Stimulated activated CD4-positive, alpha-beta T cell treated with anti-CD3 and anti-CD28 coated beads, Interleukin-15, amount 100 ng/mL, for 1 hour (primary cell): ENCODE data around the gene XPC.

Experiments used
- DNase-seq, 2 donors: peaks; one replicate each; pipeline ENCODE4 v3.0.0-alpha.2; 2020; ENCODE audit warnings: low read depth in 1 of 2, low spot score in 1 of 2

The XPC gene

DNA sequence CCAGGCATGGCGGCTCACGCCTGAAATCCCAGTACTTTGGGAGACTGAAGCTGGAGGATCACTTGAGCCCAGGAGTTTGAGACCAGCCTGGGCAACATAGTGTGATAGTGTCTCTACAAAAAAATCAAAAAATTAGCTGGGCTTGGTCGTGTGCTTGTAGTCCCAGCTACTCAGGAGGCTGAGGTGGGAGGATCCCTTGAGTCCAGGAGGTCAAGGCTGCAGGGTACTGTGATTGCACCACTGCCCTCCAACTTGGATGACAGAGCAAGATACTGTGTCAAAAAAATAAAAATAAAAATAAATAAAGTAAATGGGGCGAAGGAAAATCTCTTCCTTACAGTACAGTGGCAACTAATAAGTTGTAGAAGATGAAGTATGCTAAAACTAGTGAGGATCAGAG lies 29.8 kb upstream of the XPC start:
- no peak for DNase-seq

GRCh38 chr3:14206548-14207177 lies 28.3 kb upstream of the XPC start:
- DNase-seq = no peak

GRCh38 chr3:14204515-14205284 lies 26.3 kb upstream of the XPC start:
- DNase-seq = no peak

DNA sequence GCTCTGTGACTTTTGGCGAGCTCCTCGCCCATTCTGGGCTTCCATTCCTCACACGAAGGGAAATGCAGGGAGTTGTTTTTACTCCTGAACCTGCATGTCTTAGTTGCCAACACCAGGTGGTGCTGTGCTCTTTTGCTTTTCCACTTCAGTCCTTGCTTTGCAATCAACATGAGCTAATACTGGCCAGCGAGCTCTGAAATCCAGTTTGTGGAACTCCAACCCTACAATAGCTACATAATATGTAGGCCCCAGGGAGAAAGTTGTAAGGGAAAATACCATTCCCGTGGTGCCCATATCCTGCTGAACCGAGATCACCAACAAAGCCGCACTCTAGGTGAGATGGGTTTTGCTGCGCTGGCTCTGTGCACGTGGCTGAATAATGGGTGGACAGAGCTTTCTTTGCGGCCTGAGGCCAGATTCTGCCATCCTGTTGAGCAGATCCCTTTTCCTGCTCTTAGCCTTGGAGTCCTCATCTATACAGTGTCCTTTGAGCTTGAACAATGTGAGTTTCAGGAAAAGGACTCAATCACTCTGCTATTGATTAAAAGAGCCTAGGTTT lies 25.2 kb upstream of the XPC start:
- no peak for DNase-seq

DNA sequence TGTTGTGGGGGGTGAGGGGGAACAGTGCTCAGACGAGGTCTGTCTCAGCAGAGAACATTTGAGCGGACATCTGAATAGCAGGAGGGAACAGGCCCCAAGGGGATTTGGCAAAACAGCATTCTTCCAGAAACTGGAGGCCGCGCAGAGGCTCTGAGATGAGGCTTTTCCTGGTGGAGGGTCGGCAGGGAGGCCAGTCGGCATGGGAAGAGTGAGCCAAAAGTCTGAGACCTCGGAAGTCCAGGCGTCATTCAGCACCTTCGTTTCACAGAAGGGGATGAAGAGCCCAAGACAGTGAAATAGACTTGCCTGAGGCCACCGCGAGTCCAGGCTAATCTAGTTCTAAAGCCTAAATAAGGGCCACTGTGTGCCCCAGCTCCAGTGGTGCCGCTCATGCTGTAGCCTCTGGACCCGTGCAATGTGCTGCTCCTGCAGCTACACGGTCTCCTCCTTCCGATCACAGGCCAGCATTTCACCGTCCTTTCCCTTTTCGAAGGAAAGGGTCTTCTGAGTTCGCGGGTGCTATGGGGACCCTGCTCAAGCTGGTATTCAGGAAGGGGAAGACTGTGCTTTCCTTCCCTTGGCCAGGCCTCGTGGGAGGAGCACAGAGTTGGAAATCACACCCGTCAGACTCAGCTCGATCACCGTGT lies 24.6 kb upstream of the XPC start:
- no peak for DNase-seq

DNA sequence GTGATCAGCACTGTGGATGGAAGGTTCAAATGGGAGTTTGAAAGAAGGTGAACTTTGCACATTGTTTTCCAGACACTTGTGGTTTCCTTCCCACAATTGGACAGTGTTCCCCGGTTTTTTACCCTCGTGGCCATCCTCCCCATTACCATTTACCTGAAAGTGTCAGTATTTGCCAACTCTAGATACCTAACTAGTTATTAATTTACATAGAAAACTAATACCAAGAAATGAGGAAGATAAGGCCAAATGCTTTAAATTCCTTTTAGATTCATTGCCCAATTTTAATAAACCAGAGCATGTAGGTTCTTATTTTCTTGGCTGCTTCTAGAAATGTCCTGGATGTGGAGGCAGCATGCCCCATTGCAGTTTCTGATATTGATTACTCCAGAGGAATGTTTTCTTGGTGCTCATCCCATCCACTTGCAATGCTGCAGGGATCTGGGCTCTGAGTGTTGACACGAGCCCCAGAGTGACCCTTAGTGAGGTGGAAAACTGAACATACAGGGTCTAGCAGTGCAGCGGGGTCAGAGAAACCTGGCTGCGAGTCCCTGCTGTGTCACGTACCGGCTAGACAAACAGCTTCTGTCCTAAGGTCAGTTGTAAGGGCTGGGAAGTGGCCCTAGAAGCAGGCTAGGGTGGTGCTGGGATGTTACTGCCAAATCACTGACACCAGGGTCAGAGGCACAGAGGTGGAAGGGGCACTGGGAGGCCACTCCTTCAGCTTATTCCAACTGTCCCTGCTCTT lies 23.7 kb upstream of the XPC start:
- DNase-seq = no peak

DNA sequence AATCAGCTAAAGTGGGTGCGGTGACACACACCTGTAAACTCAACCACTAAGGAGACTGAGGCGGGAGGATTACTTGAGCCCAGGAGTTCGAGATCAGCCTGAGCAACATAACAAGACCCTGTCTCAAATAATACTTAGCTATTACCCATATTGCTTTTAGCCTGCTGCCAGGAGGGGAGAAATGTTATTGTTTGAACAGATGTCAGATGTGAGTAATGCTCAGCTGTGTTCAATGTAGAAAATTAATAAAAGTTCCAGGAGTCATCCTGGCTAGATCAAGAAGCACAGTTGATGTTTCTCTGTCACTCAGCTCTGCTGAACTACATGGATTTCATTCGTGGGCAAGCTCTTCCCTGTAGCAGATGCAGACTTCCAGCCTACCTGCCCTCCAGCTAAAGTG lies 22.4 kb upstream of the XPC start:
- DNase-seq = no peak

DNA sequence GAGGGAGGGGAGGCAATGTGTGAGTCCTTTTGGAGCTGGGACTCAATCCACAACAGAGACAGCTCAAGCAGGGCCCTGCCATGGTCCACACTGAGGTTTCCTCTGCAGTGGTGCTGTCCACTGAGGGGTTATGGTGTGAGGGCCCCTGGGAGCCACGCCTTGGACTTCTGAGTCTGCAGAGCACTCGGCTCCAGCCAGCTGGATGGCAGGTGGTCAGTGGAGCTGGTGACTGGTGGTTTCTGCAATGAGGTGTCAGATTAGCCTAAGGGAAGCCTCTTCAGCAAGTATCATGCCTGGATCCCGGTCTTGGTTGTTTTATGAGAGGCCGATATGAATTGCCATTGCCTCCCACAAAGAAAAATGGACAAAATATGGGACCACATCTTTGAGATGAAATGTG lies 21.9 kb upstream of the XPC start:
- DNase-seq = no peak

- DNase-seq = no peak
Measured at GRCh38 chr3:14199641-14200040, 21.2 kb upstream of the XPC start.

GRCh38 chr3:14194865-14195264 lies 16.5 kb upstream of the XPC start:
- no peak for DNase-seq

GRCh38 chr3:14188041-14188754 lies 9.8 kb upstream of the XPC start:
- no peak for DNase-seq

DNA sequence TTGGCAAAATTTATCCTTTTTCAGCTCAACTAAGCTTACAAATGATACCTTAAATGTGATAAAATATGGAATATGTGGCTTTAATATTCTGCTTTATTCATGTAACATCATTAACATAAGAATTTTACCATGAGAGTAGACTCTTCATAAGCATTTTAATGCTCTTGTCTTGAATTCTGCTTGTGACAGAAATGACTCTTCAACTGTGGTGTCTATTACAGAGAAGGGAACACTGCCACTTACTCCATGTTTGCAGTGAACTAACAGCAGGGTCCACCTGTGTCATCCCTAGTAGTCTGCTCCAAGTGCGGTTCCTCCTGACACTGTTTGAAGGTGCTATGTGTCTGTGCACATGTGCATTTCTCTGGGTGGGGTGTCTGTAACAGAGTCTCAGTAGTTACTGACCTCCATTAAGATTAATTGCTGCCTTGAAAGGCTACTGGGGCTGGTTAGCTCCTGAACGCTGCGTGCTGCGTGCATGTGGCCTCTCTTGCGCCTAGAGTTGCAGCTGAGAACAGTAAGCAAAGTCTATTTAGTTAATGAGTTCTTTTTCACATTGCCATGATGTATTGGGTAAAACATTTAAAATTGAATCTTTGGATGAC lies 8.6 kb upstream of the XPC start:
- no peak for DNase-seq

- DNase-seq = no peak
Measured at GRCh38 chr3:14183015-14183577, 4.7 kb upstream of the XPC start.

GRCh38 chr3:14181253-14181652 lies 2.9 kb upstream of the XPC start:
- DNase-seq = no peak

- no peak for DNase-seq
Measured at GRCh38 chr3:14179795-14180194, 1.4 kb upstream of the XPC start.

DNA sequence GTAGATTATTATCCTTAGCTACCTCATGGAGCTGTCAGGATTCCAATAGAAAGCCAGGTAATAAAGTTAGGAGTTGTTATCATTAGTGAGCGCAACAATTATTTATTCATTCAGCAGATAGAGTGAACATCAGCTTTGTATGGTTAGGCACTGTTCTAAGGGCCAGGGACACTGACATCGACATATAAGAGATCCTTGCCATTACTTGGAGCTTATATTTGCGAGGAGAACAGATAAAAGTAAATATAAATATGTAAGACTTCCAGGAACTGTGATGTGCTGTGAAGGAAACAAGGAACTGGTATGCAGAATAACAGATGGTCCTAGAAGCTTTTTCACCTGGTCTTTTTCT lies 689 bp upstream of the XPC start:
- no peak for DNase-seq

GRCh38 chr3:14177580-14178246 lies 688 bp downstream of the XPC start:
- no peak for DNase-seq

DNA sequence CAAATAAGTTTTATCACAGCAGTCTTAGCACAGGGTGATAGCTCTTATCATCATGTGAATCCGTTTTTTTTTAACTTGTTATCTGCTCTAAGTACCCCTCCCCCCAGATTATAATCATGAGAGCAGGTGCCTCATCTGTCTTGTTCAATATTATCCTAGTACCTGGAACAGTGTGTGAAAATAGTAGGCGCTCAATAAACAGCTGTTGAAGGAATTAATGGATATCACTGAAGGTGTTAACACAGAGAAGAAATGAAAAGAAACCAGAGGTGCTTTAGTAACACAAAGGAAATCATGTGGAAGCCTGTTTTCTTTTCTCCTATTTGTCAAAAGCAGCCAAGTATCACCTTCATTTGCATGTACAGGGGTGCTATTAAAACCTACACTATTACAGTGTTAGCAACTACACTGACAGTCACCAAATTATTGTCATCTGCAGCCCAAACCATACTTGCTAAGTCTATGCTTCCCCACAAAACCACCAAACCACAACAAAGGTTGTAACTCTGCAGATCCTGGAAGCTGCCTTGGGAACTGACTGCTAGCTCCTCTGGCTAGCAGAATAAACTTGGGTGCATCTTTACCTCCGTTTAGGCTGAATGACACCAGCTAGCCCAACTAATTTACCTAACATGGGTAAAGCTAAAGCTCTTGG lies 2.9 kb downstream of the XPC start:
- peak in 1 of 2 donors; percentile 26 for DNase-seq

DNA sequence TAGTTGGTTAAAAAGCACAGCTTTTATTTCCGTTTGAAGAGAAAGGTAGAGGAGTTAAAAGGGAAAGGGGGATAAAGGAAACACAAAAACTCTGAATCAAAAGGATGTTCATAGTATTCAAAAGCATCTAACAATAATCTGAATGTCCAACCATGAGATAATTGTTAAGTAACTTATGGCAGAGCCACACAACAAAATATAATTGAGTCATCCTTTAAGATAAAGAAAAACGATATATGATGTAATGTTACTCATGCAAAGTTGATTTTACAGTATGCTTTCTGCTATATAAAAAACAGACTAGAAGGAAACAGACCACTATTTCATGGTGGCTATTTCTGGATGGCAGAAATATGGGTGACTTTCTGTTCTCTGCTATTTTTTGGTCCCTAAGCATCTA lies 3.9 kb downstream of the XPC start:
- no peak for DNase-seq
